Dendritic cell treated with granulocyte-macrophage colony-stimulating factor and Interleukin-4, amounts not matched to agents 40 ng/mL and 50 ng/mL, for 4 days (primary cell): Measurements from ENCODE around the gene FAM32A.

Experiments
- H3K27ac Mint-ChIP-seq: one replicate; pipeline ENCODE4 v1.8.0; 2022; ENCODE audit warnings: mild to moderate bottlenecking, mixed read lengths
- H3K27me3 Mint-ChIP-seq: one replicate; pipeline ENCODE4 v1.8.0; 2022; ENCODE audit warnings: mild to moderate bottlenecking, mixed read lengths
- H3K36me3 Mint-ChIP-seq: one replicate; pipeline ENCODE4 v1.8.0; 2022; ENCODE audit warnings: low read depth, mixed read lengths
- H3K4me1 Mint-ChIP-seq: one replicate; pipeline ENCODE4 v1.8.0; 2022; ENCODE audit warnings: low read depth, mixed read lengths
- H3K4me3 Mint-ChIP-seq: one replicate; pipeline ENCODE4 v1.8.0; 2022; ENCODE audit warnings: mild to moderate bottlenecking, moderate library complexity, mixed read lengths
- H3K9me3 Mint-ChIP-seq: one replicate; pipeline ENCODE4 v1.8.0; 2022; ENCODE audit warnings: mixed read lengths
- intact Hi-C: fragments of 100-400 bp; cut with micrococcal nuclease; formaldehyde crosslinking; loops from one replicate; pipeline ENCODE4 v1.15.0; 2022

The FAM32A gene

DNA sequence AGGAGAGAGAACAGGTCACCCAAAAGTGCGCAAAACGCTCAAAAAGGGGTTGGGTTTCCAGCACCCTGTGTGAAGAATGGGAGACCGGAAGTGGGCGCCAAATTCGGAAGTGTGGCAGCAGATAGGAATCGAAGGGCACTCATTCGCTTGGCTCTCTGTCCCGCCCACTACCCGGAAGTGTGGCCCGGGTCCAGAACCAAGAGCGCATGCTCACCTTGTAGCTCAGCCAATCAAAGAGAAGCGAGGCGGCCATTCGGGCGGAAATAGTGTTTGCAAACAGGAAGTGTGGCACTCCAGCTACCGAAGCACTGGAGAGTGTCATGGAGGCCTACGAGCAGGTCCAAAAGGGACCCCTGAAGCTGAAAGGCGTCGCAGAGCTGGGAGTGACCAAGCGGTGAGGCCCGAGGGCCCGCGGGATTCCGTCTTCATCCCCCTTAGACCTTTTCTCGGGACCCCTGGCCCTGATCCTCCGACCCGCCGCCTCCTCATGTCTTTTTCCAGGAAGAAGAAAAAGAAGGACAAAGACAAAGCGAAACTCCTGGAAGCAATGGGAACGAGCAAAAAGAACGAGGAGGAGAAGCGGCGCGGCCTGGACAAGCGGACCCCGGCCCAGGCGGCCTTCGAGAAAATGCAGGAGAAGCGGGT is at the start of gene FAM32A:
Gene FAM32A (plus strand): TSS at position 288 of the 645 bp plus-strand sequence. CDS start 33 bp downstream, at position 321.
- no peaks in the 10 kb centered on the region for H3K9me3 Mint-ChIP-seq
- no peaks in the 10 kb centered on the region for H3K27me3 Mint-ChIP-seq
- peak within 1 kb of the TSS; percentile 98 for H3K27ac Mint-ChIP-seq
- H3K36me3 Mint-ChIP-seq = peaks cover 47% of the 10 kb centered on the region
- peak within 1 kb of the TSS; percentile 98 for H3K4me3 Mint-ChIP-seq
- peaks cover 34% of the 10 kb centered on the region for H3K4me1 Mint-ChIP-seq
- intact Hi-C loops = loop anchor here (1.0 to 5.0 kb wide), 2 partner anchors 43 to 74 kb away; partner anchors contain the start of genes HSH2D and RAB8A

DNA sequence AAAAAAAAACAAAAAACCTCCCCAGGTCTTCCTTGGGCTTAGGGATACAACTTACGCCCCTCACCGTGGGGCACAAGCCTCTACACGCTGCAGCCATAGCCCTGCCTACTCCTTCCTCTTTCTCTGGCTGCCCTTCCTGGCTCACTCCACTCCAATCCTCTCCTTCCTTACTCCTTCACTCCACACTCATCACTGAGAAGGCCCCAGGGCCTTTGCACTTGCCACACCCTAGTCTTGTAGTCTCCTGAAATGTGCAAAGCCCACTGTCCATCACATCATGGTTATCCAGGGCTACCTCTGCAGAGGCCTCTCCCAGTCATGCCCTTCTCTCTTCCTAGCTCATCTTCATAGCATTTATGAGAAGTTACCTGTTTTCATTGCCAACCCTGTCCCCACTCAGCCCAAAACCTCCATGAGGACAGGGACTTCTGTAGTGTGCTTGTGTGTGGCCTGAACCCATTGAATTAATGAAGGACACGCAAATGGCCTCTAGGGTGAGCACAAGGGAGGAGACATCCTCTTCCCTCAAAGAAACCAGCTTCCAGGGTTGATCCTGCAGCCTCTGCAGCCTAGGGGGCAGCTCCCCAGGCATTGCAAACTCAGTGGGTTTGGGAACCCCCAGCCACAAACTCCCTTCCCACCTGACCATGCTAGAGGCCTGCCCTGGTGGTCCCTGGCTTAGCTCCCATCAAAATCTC is 49.6 kb upstream of the FAM32A start:
- no peak overlapping the region for H3K4me3 Mint-ChIP-seq
- H3K27me3 Mint-ChIP-seq = no peaks in the 10 kb centered on the region
- H3K36me3 Mint-ChIP-seq = peaks cover 49% of the 10 kb centered on the region
- intact Hi-C loops = no loop called here
- peaks cover 13% of the 10 kb centered on the region for H3K9me3 Mint-ChIP-seq
- peak overlapping the region; percentile 25 for H3K27ac Mint-ChIP-seq
- peaks cover 58% of the 10 kb centered on the region for H3K4me1 Mint-ChIP-seq

DNA sequence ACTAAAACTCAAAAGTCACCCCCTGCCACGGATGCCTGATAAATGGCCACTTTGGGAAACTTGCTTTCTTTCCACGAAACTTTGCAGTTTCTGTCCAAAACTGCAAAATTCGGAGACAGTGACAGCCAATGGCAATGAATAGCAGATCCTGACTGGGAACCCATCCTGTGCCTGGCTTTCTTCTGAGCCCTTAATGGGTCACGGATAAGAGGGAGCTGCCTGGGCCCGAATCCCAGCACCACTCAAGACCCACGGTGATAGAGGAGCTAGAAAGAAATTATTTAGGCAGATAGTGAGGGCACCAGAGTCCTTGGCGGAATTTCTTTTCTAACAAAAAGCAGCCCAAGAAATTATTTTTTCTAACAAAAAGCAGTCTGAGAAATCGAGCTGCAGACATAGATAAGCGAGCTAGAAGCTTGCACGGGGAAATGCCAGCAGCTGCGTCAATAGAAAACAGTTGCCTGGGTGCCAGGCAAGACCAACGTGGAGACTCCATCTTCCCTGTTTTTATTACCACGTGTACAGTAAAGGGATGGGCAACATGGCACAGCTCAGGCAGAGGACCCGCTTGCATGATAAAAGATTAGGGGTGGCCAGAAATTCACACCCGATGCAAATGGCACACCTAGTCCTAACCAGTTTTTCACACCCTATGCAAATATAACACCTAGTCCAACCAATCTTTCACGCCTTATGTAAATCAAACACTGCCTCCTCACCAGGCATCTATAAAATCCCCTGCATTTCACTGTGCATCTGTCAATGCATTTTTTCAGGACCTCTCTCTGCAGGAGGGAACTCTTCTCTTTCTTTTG is 48.8 kb upstream of the FAM32A start:
- no peaks in the 10 kb centered on the region for H3K27me3 Mint-ChIP-seq
- peak overlapping the region; percentile 25 for H3K27ac Mint-ChIP-seq
- no peak overlapping the region for H3K4me3 Mint-ChIP-seq
- peaks cover 40% of the 10 kb centered on the region for H3K36me3 Mint-ChIP-seq
- intact Hi-C loops = no loop called here
- peaks cover 6% of the 10 kb centered on the region for H3K9me3 Mint-ChIP-seq
- H3K4me1 Mint-ChIP-seq = peaks cover 62% of the 10 kb centered on the region

DNA sequence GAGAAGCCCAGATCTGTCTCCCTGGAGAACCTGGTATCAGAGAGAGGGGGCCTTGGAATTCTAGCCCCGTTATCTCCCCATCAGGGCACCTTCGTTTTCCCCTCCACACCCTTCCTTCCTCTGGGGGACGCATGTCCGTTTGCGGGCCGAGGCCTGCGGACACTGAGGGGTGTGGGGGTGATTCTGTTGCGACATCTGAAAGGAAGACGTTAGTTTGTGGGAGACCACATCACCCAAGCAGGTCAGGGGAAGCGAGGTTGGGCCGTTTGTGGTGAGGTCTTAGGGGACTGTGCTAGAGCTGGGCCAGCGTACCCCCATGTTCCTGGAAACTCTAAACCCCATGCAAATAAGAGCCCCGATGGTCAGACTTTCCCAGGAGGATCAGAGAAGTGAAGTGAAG is 45.5 kb upstream of the FAM32A start:
- Mint-ChIP-seq H3K4me1 (peaks cover 72% of the 10 kb centered on the region), H3K4me3 (no peak overlapping the region), H3K27ac (peak overlapping the region; percentile 75), H3K36me3 (peaks cover 18% of the 10 kb centered on the region), H3K27me3 (no peaks in the 10 kb centered on the region), H3K9me3 (no peaks in the 10 kb centered on the region)
- intact Hi-C loops = loop anchor here (5.0 kb wide), 1 partner anchor 48 kb away; the partner anchor contains the start of gene FAM32A

DNA sequence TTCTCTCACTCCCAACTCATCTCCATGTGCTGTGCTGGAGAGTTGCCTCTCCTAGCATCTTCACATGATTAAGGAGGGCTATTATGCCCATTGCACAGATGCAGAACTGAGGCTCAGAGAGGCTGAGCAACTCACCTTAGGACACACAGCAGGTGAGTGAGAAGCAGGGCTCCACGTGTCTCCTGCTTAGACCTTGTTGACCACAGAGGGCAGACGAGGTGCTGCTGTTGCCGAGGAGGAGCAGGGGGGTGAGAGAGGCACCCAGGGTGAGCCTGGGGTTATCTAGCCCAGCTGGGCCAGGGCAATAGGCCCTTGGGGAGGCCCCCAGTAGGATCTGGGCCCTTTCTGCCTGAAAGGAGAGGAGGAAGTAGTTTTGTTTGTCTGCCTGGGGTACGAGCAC is 44.2 kb upstream of the FAM32A start:
- Mint-ChIP-seq H3K27ac (peak overlapping the region; percentile 73), H3K27me3 (no peaks in the 10 kb centered on the region), H3K4me3 (no peak overlapping the region), H3K9me3 (no peaks in the 10 kb centered on the region), H3K36me3 (peaks cover 12% of the 10 kb centered on the region), H3K4me1 (peaks cover 72% of the 10 kb centered on the region)
- intact Hi-C loops = loop anchor here (5.0 kb wide), 1 partner anchor 46 kb away; the partner anchor contains the start of gene FAM32A

DNA sequence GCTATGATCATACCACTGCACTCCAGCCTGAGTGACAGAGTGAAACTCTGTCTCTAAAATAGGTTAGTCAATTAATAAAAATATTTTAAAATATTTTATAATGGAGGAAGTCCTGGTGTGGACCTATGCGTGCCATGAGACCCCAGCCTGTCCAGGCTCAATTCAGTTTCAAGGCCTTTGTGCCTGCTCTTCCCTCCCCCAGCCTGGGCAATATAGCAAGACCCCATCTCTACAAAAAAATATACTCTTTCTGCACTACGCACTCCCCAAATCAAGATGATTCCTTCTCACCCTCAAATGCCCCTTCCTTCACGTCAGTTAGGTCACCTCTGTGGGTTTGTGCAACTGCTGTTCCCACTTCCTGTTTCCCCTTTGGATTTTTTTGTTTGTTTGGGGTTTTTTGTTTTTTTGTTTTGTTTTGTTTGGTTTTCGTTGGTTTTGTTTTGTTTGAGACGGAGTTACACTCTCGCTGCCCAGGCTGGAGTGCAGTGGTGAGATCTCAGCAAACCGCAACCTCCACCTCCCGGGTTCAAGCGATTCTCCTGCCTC is 43.1 kb upstream of the FAM32A start:
- H3K9me3 Mint-ChIP-seq = no peaks in the 10 kb centered on the region
- peaks cover 12% of the 10 kb centered on the region for H3K36me3 Mint-ChIP-seq
- peak overlapping the region; percentile 97 for H3K27ac Mint-ChIP-seq
- no peaks in the 10 kb centered on the region for H3K27me3 Mint-ChIP-seq
- H3K4me1 Mint-ChIP-seq = peaks cover 68% of the 10 kb centered on the region
- H3K4me3 Mint-ChIP-seq = peak overlapping the region; percentile 89
- intact Hi-C loops = loop anchor here (5.0 kb wide), 1 partner anchor 45 kb away; the partner anchor contains the start of gene FAM32A

DNA sequence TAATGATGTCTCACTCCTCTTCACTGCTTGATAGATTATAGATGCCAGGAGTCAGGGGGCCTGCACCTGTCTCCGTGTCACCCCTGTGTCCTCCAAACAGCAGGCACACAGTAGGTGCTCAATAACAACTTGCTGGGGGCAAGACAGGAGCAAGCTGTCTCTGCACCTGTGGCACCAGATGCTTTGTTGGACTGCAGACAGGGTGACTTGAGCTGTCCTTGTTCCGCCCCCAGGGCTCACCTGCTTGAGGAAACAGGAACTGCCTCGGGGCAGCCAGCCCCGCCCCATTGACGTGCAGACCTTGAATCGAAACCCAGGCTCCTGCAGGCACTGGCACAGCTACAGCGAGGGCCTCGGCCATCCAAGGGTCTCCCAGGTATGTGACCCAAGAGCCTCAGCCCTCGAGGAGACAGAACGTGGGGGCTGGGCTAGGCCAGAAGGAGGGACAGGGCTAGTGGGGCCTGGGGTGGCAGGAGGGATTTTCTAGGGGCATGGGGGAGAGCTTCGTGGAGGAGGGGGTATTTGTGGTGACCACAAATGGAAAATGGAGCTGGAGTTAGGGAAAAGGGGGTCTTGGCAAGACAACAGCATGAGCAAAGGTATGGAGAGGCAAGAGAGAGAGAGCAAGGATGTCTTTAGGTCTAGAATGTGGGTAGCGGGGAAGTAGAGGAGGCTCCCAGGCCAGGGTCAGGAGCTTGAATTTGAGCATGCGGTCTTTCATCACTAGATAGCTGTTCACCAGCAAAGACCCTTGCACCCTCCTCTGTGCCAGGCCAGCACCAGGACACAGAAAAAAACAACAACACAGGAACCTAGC is 41.6 kb upstream of the FAM32A start, which contains the start of gene HSH2D:
Gene HSH2D (plus strand): TSS at position 287 of the 817 bp plus-strand sequence. CDS start 5,066 bp downstream, outside the sequence.
- intact Hi-C loops = loop anchor here (1.0 to 5.0 kb wide), 2 partner anchors 25 to 44 kb away; partner anchors contain the start of gene FAM32A
- Mint-ChIP-seq H3K4me1 (peaks cover 69% of the 10 kb centered on the region), H3K4me3 (peak within 1 kb of the TSS; percentile 89), H3K27me3 (no peaks in the 10 kb centered on the region), H3K36me3 (peaks cover 12% of the 10 kb centered on the region), H3K9me3 (no peaks in the 10 kb centered on the region), H3K27ac (peak within 1 kb of the TSS; percentile 97)

DNA sequence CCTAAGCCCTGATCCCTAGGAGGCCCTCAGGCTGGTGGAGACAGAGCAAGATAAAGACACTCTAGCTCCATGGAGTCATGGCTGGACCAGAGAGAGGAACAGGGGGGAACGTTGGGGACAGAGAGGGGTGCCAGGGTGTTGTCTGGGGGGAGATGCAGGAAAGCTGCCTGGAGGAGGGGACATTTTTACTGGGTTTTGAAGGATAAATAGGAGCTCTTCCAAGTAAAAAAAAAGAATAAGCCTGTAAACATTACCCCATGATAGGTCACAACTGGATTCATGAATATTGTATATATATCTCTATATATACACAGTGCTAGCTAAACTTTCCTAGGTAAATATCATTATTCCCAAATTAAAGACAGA is 41.0 kb upstream of the FAM32A start:
- H3K27ac Mint-ChIP-seq = peak overlapping the region; percentile 97
- H3K9me3 Mint-ChIP-seq = no peaks in the 10 kb centered on the region
- no peaks in the 10 kb centered on the region for H3K27me3 Mint-ChIP-seq
- intact Hi-C loops = loop anchor here (5.0 kb wide), 1 partner anchor 43 kb away; the partner anchor contains the start of gene FAM32A
- peaks cover 70% of the 10 kb centered on the region for H3K4me1 Mint-ChIP-seq
- H3K4me3 Mint-ChIP-seq = peak overlapping the region; percentile 89
- peaks cover 18% of the 10 kb centered on the region for H3K36me3 Mint-ChIP-seq

DNA sequence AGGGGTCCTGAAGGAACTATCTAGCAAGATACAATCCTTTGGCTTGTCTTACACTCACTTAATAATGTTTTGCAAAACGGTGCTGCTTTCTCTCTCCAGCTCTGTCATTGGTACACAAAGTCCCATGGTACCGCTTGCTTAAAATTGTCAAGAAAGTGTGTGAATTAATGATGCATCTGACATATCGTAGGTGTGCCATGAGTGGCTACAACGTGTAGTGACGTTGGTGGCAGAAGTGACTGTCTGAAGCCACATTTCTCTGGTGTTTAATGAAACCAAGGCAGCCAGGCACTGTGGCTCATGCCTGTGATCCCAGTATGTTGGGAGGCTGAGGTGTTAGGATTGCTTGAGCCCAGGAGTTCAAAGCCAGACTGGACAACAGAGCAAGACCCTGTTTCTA is 39.1 kb upstream of the FAM32A start:
- Mint-ChIP-seq H3K9me3 (no peaks in the 10 kb centered on the region), H3K27me3 (no peaks in the 10 kb centered on the region), H3K27ac (peak overlapping the region; percentile 97), H3K4me3 (peak overlapping the region; percentile 68), H3K36me3 (peaks cover 26% of the 10 kb centered on the region), H3K4me1 (peaks cover 70% of the 10 kb centered on the region)
- intact Hi-C loops = no loop called here

DNA sequence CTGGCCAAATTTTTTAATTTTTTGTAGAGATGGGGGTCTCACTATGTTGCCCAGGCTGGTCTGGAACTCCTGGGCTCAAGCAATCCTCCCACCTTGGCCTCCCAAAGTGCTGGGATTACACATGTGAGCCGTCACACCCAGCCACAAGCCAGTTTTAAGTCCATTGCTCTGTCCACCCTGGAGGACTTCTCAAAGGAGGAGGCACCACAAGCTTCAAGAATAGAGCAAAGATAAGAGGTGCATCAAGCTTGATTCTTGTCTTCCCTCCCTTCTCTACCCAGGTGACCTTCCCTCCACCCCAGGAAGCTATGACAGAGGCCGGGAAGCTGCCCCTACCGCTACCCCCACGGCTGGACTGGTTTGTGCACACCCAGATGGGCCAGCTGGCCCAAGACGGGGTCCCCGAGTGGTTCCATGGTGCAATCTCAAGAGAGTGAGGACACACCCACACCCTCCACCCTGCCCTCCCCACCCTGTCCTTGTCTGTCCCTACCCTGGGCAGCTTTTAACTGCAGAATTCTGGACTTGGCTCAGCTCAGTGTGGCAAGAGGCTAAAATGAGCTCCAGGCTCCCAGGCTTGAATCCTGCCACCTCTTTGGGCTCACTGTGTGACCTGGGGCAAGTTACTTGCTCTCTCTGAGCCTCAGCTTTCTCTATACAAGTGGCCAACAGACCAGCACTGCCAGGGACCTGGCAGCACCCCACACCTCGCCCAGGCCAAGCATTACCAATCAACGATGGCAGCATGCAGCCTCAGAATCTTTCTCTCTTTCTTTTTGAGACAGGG is 36.6 kb upstream of the FAM32A start:
- Mint-ChIP-seq H3K4me3 (peak overlapping the region; percentile 52), H3K4me1 (peaks cover 66% of the 10 kb centered on the region), H3K36me3 (peaks cover 45% of the 10 kb centered on the region), H3K27ac (peak overlapping the region; percentile 95), H3K9me3 (no peaks in the 10 kb centered on the region), H3K27me3 (no peaks in the 10 kb centered on the region)
- intact Hi-C loops = no loop called here

DNA sequence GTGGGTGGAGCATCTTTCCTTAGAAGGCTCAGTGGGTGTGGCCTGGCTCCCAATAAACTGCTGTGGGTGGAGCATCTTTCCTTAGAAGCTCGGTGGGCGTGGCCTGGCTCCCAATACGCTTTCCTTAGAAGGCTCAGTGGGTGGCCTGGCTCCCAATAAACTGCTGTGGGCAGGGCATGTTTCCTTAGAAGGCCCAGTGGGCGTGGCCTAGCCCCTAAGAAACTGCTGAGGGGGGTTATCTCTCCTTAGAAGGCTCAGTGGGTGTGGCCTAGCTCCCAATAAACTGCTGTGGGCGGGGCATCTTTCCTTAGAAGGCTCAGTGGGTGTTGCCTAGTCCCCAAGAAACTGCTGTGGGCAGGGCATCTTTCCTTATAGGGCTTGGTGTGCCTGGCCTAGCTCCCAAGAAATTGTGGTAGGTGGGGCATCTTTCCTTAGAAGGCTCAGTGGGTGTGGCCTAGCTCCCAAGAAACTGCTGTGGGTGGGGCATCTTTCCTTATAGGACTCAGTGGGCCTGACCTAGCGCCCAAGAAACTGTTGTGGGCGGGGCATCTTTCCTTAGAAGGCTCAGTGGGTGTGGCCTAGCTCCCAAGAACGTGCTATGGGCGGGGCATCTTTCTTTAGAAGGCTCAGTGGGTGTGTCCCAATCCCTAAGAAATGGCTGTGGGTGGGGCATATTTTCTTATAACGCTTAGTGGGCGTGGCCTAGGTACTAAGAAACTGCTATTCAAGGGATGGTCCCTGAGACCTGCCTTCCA is 31.5 kb upstream of the FAM32A start:
- no peaks in the 10 kb centered on the region for H3K27me3 Mint-ChIP-seq
- H3K9me3 Mint-ChIP-seq = no peaks in the 10 kb centered on the region
- H3K4me1 Mint-ChIP-seq = peaks cover 78% of the 10 kb centered on the region
- no peak overlapping the region for H3K4me3 Mint-ChIP-seq
- peaks cover 82% of the 10 kb centered on the region for H3K36me3 Mint-ChIP-seq
- intact Hi-C loops = no loop called here
- no peak overlapping the region for H3K27ac Mint-ChIP-seq

DNA sequence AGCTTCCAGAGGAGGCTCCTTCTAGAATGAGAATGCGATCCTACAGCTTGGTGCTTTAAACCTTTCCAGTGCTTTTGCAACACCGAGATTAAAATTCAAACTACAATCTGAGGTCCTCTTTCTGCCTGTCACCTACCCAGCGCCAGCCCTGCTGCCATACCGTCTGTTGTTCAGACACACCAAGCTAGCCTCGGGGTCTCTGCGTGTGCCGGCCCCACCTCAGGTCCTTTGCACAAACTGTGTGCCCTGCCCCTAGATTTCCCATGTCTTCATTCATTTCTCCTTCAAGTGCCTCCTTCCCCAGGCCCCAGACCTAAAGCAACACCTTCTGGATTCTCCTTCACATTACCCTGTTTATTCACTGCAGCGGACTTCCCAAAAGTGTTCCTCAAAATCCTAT is 30.7 kb upstream of the FAM32A start:
- intact Hi-C loops = no loop called here
- H3K4me1 Mint-ChIP-seq = peaks cover 75% of the 10 kb centered on the region
- H3K27me3 Mint-ChIP-seq = no peaks in the 10 kb centered on the region
- no peaks in the 10 kb centered on the region for H3K9me3 Mint-ChIP-seq
- H3K27ac Mint-ChIP-seq = no peak overlapping the region
- peaks cover 75% of the 10 kb centered on the region for H3K36me3 Mint-ChIP-seq
- no peak overlapping the region for H3K4me3 Mint-ChIP-seq
